HEK293T (cell line): ENCODE results near the gene SPTBN5.

Experiments
- CTCF ChIA-PET: fragments of 350-600 bp; formaldehyde crosslinking; extraction: SDS; loops from one replicate; lab custom pipeline; 2021; ENCODE audit warnings: antibody characterized with exemption, inconsistent platforms; lab: Yijun Ruan, JAX
- POLR2A ChIA-PET: fragments of 350-600 bp; formaldehyde crosslinking; extraction: SDS; loops from one replicate; lab custom pipeline; 2020; ENCODE audit warnings: antibody characterized with exemption, inconsistent platforms; lab: Yijun Ruan, JAX
- DNase-seq: peaks from one replicate; pipeline ENCODE4 v3.0.0; 2012; ENCODE audit warnings: mixed read lengths; ENCODE audit errors: extremely low spot score
- ARNT ChIP-seq: fragments of 450-650 bp; IDR thresholded peaks from 2 replicates; pipeline ENCODE4 v1.6.1; 2017; ENCODE audit warnings: mild to moderate bottlenecking
- BHLHE40 ChIP-seq: fragments of 450-650 bp; IDR thresholded peaks from 2 replicates; pipeline ENCODE4 v1.6.1; 2016; ENCODE audit warnings: mild to moderate bottlenecking, moderate library complexity, borderline replicate concordance
- CTBP1 ChIP-seq: fragments of 450-650 bp; IDR thresholded peaks from 2 replicates; pipeline ENCODE4 v1.6.1; 2016; ENCODE audit warnings: borderline replicate concordance
- ELF4 ChIP-seq: fragments of 450-650 bp; IDR thresholded peaks from 2 replicates; pipeline ENCODE4 v1.6.1; 2017; ENCODE audit warnings: antibody characterized with exemption
- FOXA1 ChIP-seq: fragments of 450-650 bp; IDR thresholded peaks from 2 replicates; pipeline ENCODE4 v1.6.1; 2016; ENCODE audit warnings: mild to moderate bottlenecking
- FOXK2 ChIP-seq: fragments of 450-650 bp; IDR thresholded peaks from 2 replicates; pipeline ENCODE4 v1.6.1; 2016; ENCODE audit warnings: mild to moderate bottlenecking
- FOXM1 ChIP-seq: fragments of 450-650 bp; IDR thresholded peaks from 2 replicates; pipeline ENCODE4 v1.6.1; 2017; ENCODE audit warnings: mild to moderate bottlenecking, borderline replicate concordance
- HDGF ChIP-seq: fragments of 450-650 bp; IDR thresholded peaks from 2 replicates; pipeline ENCODE4 v1.6.1; 2017; ENCODE audit warnings: antibody characterized with exemption, borderline replicate concordance
- L3MBTL2 ChIP-seq: fragments of 450-650 bp; conservative IDR thresholded peaks from 2 replicates; pipeline ENCODE4 v1.6.1; 2016; ENCODE audit warnings: mild to moderate bottlenecking
- LEF1 ChIP-seq: fragments of 450-650 bp; IDR thresholded peaks from 2 replicates; pipeline ENCODE4 v1.6.1; 2017; ENCODE audit warnings: mild to moderate bottlenecking, borderline replicate concordance
- NFRKB ChIP-seq: fragments of 450-650 bp; IDR thresholded peaks from 2 replicates; pipeline ENCODE4 v1.6.1; 2016; ENCODE audit warnings: mild to moderate bottlenecking, moderate library complexity
- SP1 ChIP-seq: fragments of 450-650 bp; IDR thresholded peaks from 2 replicates; pipeline ENCODE4 v1.6.1; 2017
- SUZ12 ChIP-seq: fragments of 450-650 bp; IDR thresholded peaks from 2 replicates; pipeline ENCODE4 v1.6.1; 2016; ENCODE audit warnings: mild to moderate bottlenecking
- TARDBP ChIP-seq: fragments of 450-650 bp; IDR thresholded peaks from 2 replicates; pipeline ENCODE4 v1.6.1; 2016
- ZNF384 ChIP-seq: fragments of 450-650 bp; IDR thresholded peaks from 2 replicates; pipeline ENCODE4 v1.6.1; 2016
- TF ChIP-seq, protein P1 (sequence below): fragments of 450-650 bp; IDR thresholded peaks from 2 replicates; pipeline ENCODE4 v1.6.1; 2016

SPTBN5 gene

GRCh38 chr15:41915255-41915994, 21.6 kb upstream of the SPTBN5 start:
- TF ChIP-seq FOXK2, result no peak
- TF ChIP-seq BHLHE40, result no peak
- no peak for TF ChIP-seq LEF1
- no peak for TF ChIP-seq SP1
- TF ChIP-seq ELF4, result no peak
- no peak for TF ChIP-seq TARDBP
- TF ChIP-seq SUZ12, result no peak
- TF ChIP-seq L3MBTL2, result no peak
- TF ChIP-seq FOXM1, result no peak
- TF ChIP-seq, protein P1, sequence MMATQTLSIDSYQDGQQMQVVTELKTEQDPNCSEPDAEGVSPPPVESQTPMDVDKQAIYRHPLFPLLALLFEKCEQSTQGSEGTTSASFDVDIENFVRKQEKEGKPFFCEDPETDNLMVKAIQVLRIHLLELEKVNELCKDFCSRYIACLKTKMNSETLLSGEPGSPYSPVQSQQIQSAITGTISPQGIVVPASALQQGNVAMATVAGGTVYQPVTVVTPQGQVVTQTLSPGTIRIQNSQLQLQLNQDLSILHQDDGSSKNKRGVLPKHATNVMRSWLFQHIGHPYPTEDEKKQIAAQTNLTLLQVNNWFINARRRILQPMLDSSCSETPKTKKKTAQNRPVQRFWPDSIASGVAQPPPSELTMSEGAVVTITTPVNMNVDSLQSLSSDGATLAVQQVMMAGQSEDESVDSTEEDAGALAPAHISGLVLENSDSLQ, result no peak
- TF ChIP-seq HDGF, result no peak
- TF ChIP-seq ZNF384, result no peak
- no peak for TF ChIP-seq ARNT
- TF ChIP-seq CTBP1, result no peak
- TF ChIP-seq FOXA1, result no peak
- TF ChIP-seq NFRKB, result no peak
- ChIA-PET POLR2A (no interaction called here), CTCF (interaction anchor here (0.6 kb wide), 1 partner anchor 193 kb away, joined by 4 read pairs; no protein-coding TSS in a partner anchor)
- no peak for DNase-seq

DNA sequence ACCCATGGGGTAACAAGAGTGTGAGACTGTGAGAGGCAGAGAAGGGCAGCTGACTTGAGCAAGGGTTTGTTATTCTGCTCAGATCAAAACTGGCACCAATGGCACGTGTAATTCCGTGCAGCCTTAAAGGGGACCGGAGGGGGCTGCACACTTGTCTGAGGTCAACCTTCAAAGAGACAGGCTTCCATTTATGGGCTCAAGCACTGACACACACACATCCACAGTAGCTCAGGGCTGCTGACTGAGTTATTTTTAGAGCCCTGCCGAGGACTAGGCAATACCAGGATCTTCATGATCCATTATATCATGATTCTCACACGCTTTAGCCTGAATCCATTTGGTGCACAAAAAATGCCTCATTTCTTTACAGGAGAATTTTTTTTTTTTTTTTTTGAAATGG, 20.6 kb upstream of the SPTBN5 start:
- CTCF ChIA-PET, result interaction anchor here (0.6 to 2.8 kb wide), 2 partner anchors 10 to 212 kb away, joined by 3 to 8 read pairs; no protein-coding TSS in a partner anchor
- POLR2A ChIA-PET, result no interaction called here
- TF ChIP-seq ELF4, result no peak
- TF ChIP-seq, protein P1, result no peak
- TF ChIP-seq HDGF, result no peak
- DNase-seq, result no peak

- ChIA-PET CTCF (interaction anchor here (2.8 kb wide), 1 partner anchor 9 kb away, joined by 8 read pairs; no protein-coding TSS in a partner anchor), POLR2A (no interaction called here)
- TF ChIP-seq, protein P1, result no peak
- no peak for TF ChIP-seq ZNF384
- TF ChIP-seq CTBP1, result no peak
- TF ChIP-seq TARDBP, result no peak
- no peak for DNase-seq
Measured at GRCh38 chr15:41913256-41913655, 19.4 kb upstream of the SPTBN5 start.

- ChIA-PET POLR2A (no interaction called here), CTCF (no interaction called here)
- no peak for DNase-seq
- no peak for TF ChIP-seq FOXK2
- no peak for TF ChIP-seq BHLHE40
- no peak for TF ChIP-seq ARNT
- TF ChIP-seq FOXM1, result no peak
- no peak for TF ChIP-seq CTBP1
- TF ChIP-seq L3MBTL2, result no peak
- TF ChIP-seq ELF4, result no peak
- TF ChIP-seq HDGF, result no peak
Measured at GRCh38 chr15:41911691-41912345, 18.0 kb upstream of the SPTBN5 start.

GRCh38 chr15:41908736-41909461, 15.0 kb upstream of the SPTBN5 start:
- POLR2A ChIA-PET, result no interaction called here
- no peak for DNase-seq
- TF ChIP-seq LEF1 (no peak), TARDBP (no peak), FOXA1 (no peak), HDGF (no peak), ARNT (no peak), SUZ12 (no peak), BHLHE40 (no peak), SP1 (no peak), ZNF384 (no peak), FOXK2 (no peak), ELF4 (no peak), NFRKB (no peak), FOXM1 (no peak)
- TF ChIP-seq, protein P1, result no peak
- CTCF ChIA-PET, result no interaction called here
